Measurements from ENCODE around the gene B4GALT5. TPM values are rescaled to one million over a fixed set of nuclear protein-coding genes. Genes with fewer than 3 reads are reported as not detected.

B4GALT5 gene
- total RNA-seq, 1 donor from 2014 or later, result 115 TPM

DNA sequence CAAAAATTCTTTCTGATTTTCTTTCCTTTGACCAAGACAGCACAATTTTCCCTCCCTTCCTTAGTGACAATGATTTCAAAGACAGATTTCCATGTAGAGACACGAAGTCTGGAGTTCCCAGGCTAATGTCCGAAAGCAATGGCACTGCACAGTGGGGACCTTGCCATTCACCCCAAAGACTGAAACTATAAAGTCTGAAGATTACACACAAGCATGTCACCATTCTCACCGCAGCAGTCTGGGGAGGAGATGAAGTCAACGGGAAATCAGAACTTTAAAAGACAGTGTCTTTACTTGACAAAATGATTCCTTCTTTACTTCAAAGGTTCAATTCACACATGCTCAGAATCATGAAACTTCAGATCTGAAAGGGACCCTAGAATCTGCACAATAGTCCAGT lies 8.3 kb downstream of the B4GALT5 start:
- H3K36me3 Mint-ChIP-seq (ENCODE audit: low read depth, unreplicated experiment), result peaks cover 4% of the 10 kb centered on the region
- no peaks in the 10 kb centered on the region for H3K9me3 Mint-ChIP-seq (ENCODE audit: unreplicated experiment)
- peak overlapping the region; percentile 81 for H3K27ac Mint-ChIP-seq (ENCODE audit: unreplicated experiment)
- peaks cover 47% of the 10 kb centered on the region for H3K4me1 Mint-ChIP-seq (ENCODE audit: unreplicated experiment)
- no peak for DNase-seq (ENCODE audit: low spot score)
- no peak overlapping the region for H3K4me3 Mint-ChIP-seq (ENCODE audit: unreplicated experiment)
- TF ChIP-seq CTCF (IDR thresholded peaks at IDR 0.05; ENCODE audit: unreplicated experiment), result no peak
- no peaks in the 10 kb centered on the region for H3K27me3 Mint-ChIP-seq (ENCODE audit: unreplicated experiment)

GRCh38 chr20:49704932-49705336 lies 8.7 kb downstream of the B4GALT5 start:
- no peaks in the 10 kb centered on the region for H3K27me3 Mint-ChIP-seq (ENCODE audit: unreplicated experiment)
- peaks cover 4% of the 10 kb centered on the region for H3K36me3 Mint-ChIP-seq (ENCODE audit: low read depth, unreplicated experiment)
- peaks cover 45% of the 10 kb centered on the region for H3K4me1 Mint-ChIP-seq (ENCODE audit: unreplicated experiment)
- no peak overlapping the region for H3K4me3 Mint-ChIP-seq (ENCODE audit: unreplicated experiment)
- DNase-seq (ENCODE audit: low spot score), result no peak
- H3K9me3 Mint-ChIP-seq (ENCODE audit: unreplicated experiment), result no peaks in the 10 kb centered on the region
- peak overlapping the region; percentile 81 for H3K27ac Mint-ChIP-seq (ENCODE audit: unreplicated experiment)
- TF ChIP-seq CTCF (IDR thresholded peaks at IDR 0.05; ENCODE audit: unreplicated experiment), result no peak

DNA sequence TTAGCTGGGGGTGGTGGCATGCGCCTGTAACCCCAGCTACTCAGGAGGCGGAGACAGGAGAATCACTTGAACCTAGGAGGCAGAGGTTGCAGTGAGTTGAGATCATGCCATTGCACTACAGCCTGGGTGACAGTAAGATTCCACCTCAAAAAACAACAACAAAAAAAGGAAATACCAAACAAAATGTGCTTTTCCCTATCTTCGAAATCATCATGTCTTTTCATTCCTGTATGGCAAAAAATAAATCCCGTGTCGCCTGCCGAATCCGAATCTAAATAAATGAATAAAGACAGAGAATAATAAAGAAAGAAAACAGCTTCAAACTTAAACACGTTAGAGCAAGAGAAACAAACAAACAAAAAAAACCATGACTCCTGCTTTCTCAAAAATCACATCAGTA lies 11.8 kb downstream of the B4GALT5 start:
- Mint-ChIP-seq H3K27me3 (ENCODE audit: unreplicated experiment) (peaks cover 4% of the 10 kb centered on the region), H3K27ac (ENCODE audit: unreplicated experiment) (peak overlapping the region; percentile 97), H3K36me3 (ENCODE audit: low read depth, unreplicated experiment) (peaks cover 4% of the 10 kb centered on the region), H3K4me3 (ENCODE audit: unreplicated experiment) (peak overlapping the region; percentile 49), H3K4me1 (ENCODE audit: unreplicated experiment) (peaks cover 59% of the 10 kb centered on the region), H3K9me3 (ENCODE audit: unreplicated experiment) (no peaks in the 10 kb centered on the region)
- DNase-seq (ENCODE audit: low spot score), result no peak
- no peak for TF ChIP-seq CTCF (IDR thresholded peaks at IDR 0.05; ENCODE audit: unreplicated experiment)

GRCh38 chr20:49701241-49701790 lies 12.4 kb downstream of the B4GALT5 start:
- H3K27ac Mint-ChIP-seq (ENCODE audit: unreplicated experiment), result peak overlapping the region; percentile 97
- H3K9me3 Mint-ChIP-seq (ENCODE audit: unreplicated experiment), result no peaks in the 10 kb centered on the region
- H3K4me3 Mint-ChIP-seq (ENCODE audit: unreplicated experiment), result no peak overlapping the region
- peaks cover 4% of the 10 kb centered on the region for H3K27me3 Mint-ChIP-seq (ENCODE audit: unreplicated experiment)
- peaks cover 4% of the 10 kb centered on the region for H3K36me3 Mint-ChIP-seq (ENCODE audit: low read depth, unreplicated experiment)
- no peak for DNase-seq (ENCODE audit: low spot score)
- peaks cover 59% of the 10 kb centered on the region for H3K4me1 Mint-ChIP-seq (ENCODE audit: unreplicated experiment)
- TF ChIP-seq CTCF (IDR thresholded peaks at IDR 0.05; ENCODE audit: unreplicated experiment), result no peak

- no peak for DNase-seq (ENCODE audit: low spot score)
- peaks cover 4% of the 10 kb centered on the region for H3K36me3 Mint-ChIP-seq (ENCODE audit: low read depth, unreplicated experiment)
- H3K27ac Mint-ChIP-seq (ENCODE audit: unreplicated experiment), result peak overlapping the region; percentile 85
- no peaks in the 10 kb centered on the region for H3K9me3 Mint-ChIP-seq (ENCODE audit: unreplicated experiment)
- H3K4me3 Mint-ChIP-seq (ENCODE audit: unreplicated experiment), result no peak overlapping the region
- peaks cover 4% of the 10 kb centered on the region for H3K27me3 Mint-ChIP-seq (ENCODE audit: unreplicated experiment)
- no peak for TF ChIP-seq CTCF (IDR thresholded peaks at IDR 0.05; ENCODE audit: unreplicated experiment)
- peaks cover 59% of the 10 kb centered on the region for H3K4me1 Mint-ChIP-seq (ENCODE audit: unreplicated experiment)
Observed at GRCh38 chr20:49700411-49701185, 13.1 kb downstream of the B4GALT5 start.
